ENCODE measurements around the gene MTG1. TPM values are rescaled to one million over a fixed set of nuclear protein-coding genes. Genes with fewer than 3 reads are reported as not detected.

The MTG1 gene, protein sequence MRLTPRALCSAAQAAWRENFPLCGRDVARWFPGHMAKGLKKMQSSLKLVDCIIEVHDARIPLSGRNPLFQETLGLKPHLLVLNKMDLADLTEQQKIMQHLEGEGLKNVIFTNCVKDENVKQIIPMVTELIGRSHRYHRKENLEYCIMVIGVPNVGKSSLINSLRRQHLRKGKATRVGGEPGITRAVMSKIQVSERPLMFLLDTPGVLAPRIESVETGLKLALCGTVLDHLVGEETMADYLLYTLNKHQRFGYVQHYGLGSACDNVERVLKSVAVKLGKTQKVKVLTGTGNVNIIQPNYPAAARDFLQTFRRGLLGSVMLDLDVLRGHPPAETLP
- total RNA-seq (2022; extraction: Qiagen RNA extraction), result 40.7 to 55.1 TPM (median 54.1 TPM) in 5 replicates

DNA sequence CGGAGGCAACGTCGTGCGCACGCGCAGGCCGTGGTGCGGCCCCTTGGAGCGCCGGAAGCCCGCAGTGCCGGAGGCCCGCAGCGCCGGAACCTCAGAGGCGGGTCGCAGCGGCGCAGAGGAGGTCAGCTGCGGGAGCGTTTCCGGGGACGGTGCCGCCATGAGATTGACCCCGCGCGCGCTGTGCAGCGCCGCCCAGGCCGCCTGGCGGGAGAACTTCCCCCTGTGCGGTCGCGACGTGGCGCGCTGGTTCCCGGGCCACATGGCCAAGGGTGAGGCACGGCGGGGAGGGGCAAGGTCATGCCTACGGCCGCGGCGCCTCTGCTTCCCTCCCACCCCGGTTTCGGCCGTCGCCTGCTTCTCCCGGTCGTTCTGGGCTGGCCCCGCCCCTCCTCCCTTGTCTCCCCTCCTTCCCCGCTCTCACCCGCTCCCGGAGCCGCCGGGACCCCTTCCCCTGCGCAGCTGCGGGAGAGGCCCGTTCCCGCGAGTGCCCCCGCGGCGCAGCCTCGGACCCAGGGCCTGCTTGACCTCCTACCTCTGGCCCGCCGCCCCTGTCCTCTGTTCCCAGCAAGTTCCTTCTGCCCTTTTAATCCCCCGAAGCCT, at the start of gene MTG1:
Gene MTG1 (plus strand): TSS at position 94 of the 600 bp plus-strand sequence. CDS start 64 bp downstream, at position 158.

DNA sequence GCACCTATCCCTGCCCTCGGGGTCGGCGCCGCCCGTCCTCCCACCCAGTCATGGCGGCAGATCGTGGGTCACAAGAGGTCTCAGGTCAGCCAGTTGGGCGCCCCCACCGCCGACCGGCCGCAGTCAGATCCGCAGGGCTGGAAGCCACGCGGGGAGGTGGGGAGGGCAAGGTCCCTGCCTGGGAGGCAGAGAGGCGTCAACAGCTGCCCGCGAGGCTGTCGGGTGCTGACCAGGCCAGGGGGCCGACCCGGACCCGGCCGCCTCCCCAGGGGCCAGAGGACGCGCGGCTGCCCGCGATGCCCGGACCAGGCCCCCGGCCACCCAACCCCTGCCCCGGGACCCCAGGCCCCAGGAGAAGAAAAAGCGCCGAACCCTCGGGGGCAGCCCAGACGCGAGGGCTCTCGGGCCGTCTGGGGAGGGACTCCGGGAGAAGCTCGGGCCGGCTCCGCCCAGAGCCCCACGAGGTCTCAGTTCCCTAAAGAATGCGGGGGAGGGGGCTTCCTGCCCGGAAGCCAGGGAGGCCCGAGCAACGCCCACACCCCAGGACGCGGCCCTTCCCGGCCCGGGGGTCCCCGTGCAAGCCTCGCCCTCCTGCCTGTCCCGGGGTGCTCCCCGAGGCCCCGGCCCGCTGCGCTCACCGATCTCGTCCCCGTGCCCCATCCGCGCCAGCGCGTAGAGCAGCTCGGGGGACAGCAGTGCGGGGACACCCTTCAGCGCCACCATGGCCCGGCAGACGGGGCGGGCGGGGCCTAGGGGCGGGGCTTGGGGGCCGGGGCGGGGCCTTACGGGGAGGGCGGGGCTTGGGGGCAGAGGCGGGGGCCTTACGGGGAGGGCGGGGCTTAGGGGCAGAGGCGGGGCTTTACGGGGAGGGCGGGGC, 36.4 kb upstream of the MTG1 start, which contains the start of gene FUOM:
Gene FUOM (minus strand): TSS at position 735 of the 877 bp plus-strand sequence. CDS start 12 bp downstream, at position 723.

DNA sequence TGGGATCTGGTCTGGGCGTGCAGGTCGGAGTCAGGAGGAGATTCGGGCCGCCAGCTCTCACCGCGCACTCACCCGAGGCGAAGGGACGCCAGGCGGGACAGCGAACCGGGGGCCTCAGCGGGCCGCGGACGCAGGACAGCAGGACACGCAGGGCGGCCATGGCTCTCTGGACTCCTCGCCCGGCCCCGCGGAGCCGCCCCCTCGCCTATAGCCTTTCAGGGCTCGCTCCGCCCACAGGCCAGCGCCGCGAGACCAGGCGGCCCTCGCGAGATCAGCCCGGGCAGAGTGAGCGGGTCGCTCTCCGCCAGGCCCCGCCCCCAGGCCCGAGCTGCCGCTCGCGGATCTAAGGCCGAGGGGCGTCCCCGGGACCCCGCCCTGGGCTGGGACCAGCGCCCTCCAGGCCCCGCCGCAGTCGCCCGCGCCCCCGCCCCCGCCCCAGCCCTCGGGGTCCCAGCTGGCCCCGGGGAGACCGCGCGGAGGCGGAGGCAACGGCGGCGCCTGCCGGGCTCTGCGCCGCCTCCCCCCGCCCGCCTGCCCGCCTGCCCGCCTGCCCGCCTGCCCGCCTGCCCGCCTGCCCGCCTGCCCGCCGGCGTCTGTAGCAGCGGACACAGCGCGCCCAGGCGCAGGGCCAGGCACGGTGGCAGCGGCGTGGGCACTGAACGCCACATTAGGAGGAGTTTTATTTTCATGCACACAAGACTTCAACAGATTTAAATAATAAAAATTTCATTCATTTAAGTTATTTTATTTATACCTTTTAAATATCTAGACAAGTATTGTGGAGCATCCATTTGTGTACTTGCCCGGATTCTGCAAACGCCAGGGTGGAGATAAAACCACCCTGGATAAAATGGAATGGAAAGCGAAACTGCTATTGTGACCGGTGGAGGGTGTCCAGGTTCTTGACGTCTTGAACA, 20.5 kb upstream of the MTG1 start, which contains the start of gene ECHS1:
Gene ECHS1 (minus strand): TSS at position 181 of the 917 bp plus-strand sequence. CDS start 21 bp downstream, at position 160.

DNA sequence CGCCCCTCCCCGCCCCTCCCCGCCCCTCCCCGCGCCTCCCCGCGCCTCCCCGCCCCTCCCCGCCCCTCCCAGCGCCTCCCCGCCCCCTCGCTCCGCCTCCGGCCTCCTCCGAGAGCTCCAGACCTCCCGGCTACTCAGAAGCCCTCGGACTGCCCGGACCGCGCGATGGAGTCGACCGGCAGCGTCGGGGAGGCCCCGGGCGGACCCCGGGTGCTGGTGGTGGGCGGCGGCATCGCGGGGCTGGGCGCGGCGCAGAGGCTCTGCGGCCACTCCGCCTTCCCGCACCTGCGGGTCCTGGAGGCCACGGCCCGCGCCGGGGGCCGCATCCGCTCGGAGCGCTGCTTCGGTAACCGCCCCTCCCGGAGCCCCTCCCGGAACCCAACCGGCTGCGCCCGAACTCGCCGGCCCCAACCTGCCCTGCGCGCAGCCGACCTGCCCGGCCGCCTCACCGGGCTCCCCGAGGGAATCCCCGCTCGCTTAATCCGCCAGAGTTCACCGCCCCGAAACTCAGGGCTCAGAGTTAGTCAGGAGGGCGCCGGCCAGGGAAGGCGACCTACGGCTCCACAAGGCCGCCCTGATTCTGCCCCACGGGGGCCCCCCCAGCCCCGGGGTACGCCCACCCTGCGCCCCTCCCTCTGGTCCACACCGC, 14.7 kb upstream of the MTG1 start, which contains the start of gene PAOX:
Gene PAOX (plus strand): TSS at position 111 of the 649 bp plus-strand sequence. CDS start 55 bp downstream, at position 166.

DNA sequence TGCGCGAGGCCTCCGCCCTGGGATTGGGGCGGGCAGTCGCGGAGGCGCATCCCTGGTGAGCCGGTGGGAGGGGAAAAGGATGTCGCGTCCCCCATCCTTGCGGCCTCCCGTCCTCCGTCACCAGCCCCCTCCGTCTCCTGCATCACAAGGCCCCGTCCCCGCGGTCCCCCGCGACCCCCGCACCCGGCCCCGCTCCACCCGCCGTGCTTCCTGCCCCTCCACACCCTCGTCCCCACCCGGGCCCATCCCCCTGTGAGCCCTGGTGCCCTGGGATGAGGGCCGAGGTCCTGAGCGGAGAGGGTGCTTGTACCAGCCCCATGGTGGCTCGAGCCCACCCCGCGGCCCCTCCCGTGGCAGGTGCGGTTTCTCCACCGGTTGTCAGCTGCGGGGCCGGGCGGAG, 30.6 kb downstream of the MTG1 start, which contains the start of gene SPRN:
Gene SPRN (minus strand): TSS at position 25 of the 400 bp plus-strand sequence. CDS start 944 bp downstream, outside the sequence.

DNA sequence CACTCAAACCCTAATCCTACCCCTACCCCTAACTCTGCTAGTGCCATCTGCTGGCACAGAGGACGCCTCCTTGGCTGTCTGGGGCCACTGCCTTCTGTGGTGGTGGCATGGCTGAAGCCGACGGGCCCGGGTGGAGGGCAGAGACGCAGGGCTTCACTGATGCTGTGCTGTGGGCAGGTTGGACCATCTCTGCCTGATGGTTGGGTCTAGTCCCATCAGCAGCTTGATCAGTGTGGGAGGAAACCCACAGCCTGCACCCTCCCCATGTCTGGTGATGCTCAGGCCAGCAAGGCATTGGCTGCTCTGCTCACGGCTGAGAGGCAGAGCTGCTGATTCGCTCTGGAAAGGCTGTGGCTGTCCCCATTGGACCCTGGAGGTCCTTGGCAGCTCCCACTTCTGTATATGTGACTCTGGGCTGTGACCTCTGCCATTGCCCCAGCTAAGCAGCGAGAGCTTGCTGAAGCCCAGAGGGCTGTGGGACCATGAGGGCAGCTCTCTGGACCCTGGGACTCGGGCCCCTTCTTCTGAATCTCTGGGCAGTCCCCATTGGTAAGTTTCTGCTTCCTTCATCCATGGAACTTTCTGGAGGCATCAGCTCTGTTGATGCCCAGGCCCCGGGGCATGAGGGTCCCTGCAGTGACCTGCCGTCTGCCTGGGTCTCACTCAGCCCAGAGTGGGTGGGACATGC, 59.7 kb downstream of the MTG1 start, which contains the start of gene SCART1:
Gene SCART1 (plus strand): TSS at position 430 of the 688 bp plus-strand sequence. CDS start 53 bp downstream, at position 483.

Other genes starting within 250 kb of the MTG1 start
- gene KNDC1, start 233.9 kb upstream of the MTG1 start, total RNA-seq (2022; extraction: Qiagen RNA extraction), result 0.69 to 2.2 TPM (median 2.1 TPM) in 5 replicates
- gene UTF1, start 163.9 kb upstream of the MTG1 start, total RNA-seq (2022; extraction: Qiagen RNA extraction), result 0.07 to 0.10 TPM in 2 of 5 replicates, not detected in the others
- not detected in 5 replicates for gene VENTX, start 156.3 kb upstream of the MTG1 start, total RNA-seq (2022; extraction: Qiagen RNA extraction)
- gene ADAM8, start 117.3 kb upstream of the MTG1 start, total RNA-seq (2022; extraction: Qiagen RNA extraction), result 2.3 to 4.8 TPM (median 3.7 TPM) in 5 replicates
- 37.5 to 46.8 TPM (median 45.3 TPM) in 5 replicates for gene TUBGCP2, start 85.3 kb upstream of the MTG1 start, total RNA-seq (2022; extraction: Qiagen RNA extraction)
- gene ZNF511, start 85.2 kb upstream of the MTG1 start, total RNA-seq (2022; extraction: Qiagen RNA extraction), result 57.1 to 78.5 TPM (median 74.2 TPM) in 5 replicates
- gene CALY, start 57.3 kb upstream of the MTG1 start, total RNA-seq (2022; extraction: Qiagen RNA extraction), result 0.54 to 1.5 TPM (median 0.81 TPM) in 5 replicates
- gene PRAP1, start 46.8 kb upstream of the MTG1 start, total RNA-seq (2022; extraction: Qiagen RNA extraction), result 0.13 to 0.36 TPM in 2 of 5 replicates, not detected in the others
- gene FUOM, start 36.1 kb upstream of the MTG1 start, total RNA-seq (2022; extraction: Qiagen RNA extraction), result 12.2 to 17.4 TPM (median 16.2 TPM) in 5 replicates
- 136 to 162 TPM (median 147 TPM) in 5 replicates for gene ECHS1, start 20.8 kb upstream of the MTG1 start, total RNA-seq (2022; extraction: Qiagen RNA extraction)
- gene PAOX, start 14.9 kb upstream of the MTG1 start, total RNA-seq (2022; extraction: Qiagen RNA extraction), result 1.7 to 2.4 TPM (median 2.1 TPM) in 5 replicates
- 0.17 to 0.36 TPM (median 0.26 TPM) in 5 replicates for gene SPRN, start 30.5 kb downstream of the MTG1 start, total RNA-seq (2022; extraction: Qiagen RNA extraction)
- gene SCART1, start 59.8 kb downstream of the MTG1 start, total RNA-seq (2022; extraction: Qiagen RNA extraction), result 0.09 to 0.47 TPM (median 0.27 TPM) in 5 replicates
- gene CYP2E1, start 133.2 kb downstream of the MTG1 start, total RNA-seq (2022; extraction: Qiagen RNA extraction), result 0.14 to 0.39 TPM (median 0.25 TPM) in 5 replicates
- not detected in 5 replicates for gene SYCE1, start 171.4 kb downstream of the MTG1 start, total RNA-seq (2022; extraction: Qiagen RNA extraction)
- gene FRG2B, start 232.6 kb downstream of the MTG1 start, total RNA-seq (2022; extraction: Qiagen RNA extraction), result 0.06 to 0.14 TPM in 2 of 5 replicates, not detected in the others

All from A549 treated with CORT108297 at 1 μM for 4 hours (cell line).